ENCODE results near the gene RXRB.
"Not testable (repeated sequence)": the region's sequence is repeated elsewhere in the genome, so short reads cannot be mapped to it uniquely, and the experiment has no call there.

Gene RXRB

DNA sequence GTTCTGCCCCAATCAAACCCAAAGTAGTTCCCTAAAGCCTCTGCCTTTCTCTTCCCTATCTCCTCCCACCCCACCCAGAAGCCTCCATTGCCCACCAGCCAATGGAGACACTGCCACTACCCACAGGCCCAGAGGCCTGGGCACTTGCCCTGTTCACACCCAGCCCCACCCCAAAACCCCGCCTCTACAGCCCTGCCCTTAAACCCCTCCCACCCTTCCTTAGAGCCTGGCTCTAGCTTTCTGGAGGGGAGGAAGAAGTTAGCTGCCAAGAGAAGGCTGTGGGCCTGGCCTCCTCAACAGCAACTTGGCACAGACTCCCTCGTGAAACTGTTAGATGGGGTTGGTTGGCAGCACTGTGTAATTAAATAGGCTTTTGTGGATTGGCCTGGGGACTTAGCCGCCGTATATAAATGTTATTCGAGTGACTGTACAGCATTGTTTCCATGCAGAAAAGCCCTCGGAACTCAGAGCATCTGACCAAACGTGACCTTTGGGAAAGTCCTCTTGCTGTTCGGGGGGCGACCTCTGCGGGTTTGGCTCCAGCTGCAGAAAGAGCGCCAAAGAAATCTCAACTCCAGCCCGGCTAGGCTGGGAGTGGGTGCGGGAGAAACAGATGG lies 39.6 kb downstream of the RXRB start:
- H3K9ac ChIP-seq (ENCODE audit: low read length): no peak overlapping the region
- peak overlapping the region; percentile 49 for H3K4me3 ChIP-seq (ENCODE audit: low read length)
- no peaks in the 10 kb centered on the region for H3K9me3 ChIP-seq (ENCODE audit: control insufficient read depth, low read length)
- H3K27me3 ChIP-seq (ENCODE audit: control insufficient read depth, insufficient read depth, low read length): peaks cover 7% of the 10 kb centered on the region
- peaks cover 17% of the 10 kb centered on the region for H3K4me1 ChIP-seq (ENCODE audit: control insufficient read depth, insufficient read depth, low read length)
- no peaks in the 10 kb centered on the region for H3K36me3 ChIP-seq (ENCODE audit: control insufficient read depth, insufficient read depth, low read length)

DNA sequence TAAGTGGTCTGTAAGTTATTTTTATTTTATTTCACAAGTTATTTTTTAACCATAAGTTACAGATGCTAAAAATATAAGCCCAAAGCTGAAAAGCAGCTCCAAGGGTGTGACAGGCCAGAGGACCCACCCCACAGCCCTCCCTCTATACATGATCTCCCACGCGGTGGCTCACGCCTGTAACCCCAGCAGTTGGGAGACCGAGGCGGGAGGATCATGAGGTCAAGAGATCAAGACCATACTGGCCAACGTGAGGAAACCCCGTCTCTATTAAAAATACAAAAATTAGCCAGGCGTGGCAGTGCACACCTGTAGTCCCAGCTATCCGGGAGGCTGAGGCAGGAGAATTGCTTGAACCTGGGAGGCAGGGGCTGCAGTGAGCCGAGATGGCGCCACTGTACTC lies 40.4 kb downstream of the RXRB start:
- no peak overlapping the region for H3K4me3 ChIP-seq (ENCODE audit: low read length)
- no peaks in the 10 kb centered on the region for H3K9me3 ChIP-seq (ENCODE audit: control insufficient read depth, low read length)
- no peak overlapping the region for H3K9ac ChIP-seq (ENCODE audit: low read length)
- peaks cover 7% of the 10 kb centered on the region for H3K27me3 ChIP-seq (ENCODE audit: control insufficient read depth, insufficient read depth, low read length)
- H3K36me3 ChIP-seq (ENCODE audit: control insufficient read depth, insufficient read depth, low read length): no peaks in the 10 kb centered on the region
- peaks cover 17% of the 10 kb centered on the region for H3K4me1 ChIP-seq (ENCODE audit: control insufficient read depth, insufficient read depth, low read length)

DNA sequence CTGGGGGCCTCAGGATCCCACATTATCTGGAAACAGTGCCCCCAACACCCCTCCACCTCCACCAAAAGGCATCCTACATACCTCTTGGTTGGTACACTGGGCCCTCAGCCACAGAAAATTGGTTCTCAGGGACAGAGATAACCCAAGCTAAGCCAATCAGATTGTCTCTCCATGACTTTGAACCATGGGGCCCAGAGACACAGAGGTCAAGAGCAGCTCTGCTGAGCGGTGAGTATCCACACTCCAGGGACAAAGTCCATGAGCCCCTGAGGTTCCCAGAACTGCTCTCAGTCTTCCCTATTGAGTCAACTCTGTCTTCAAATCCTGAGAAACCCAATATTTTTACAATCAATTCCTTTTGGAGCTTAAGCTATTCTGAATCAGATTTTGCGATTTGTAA lies 43.5 kb downstream of the RXRB start:
- H3K9ac ChIP-seq (ENCODE audit: low read length): no peak overlapping the region
- H3K4me3 ChIP-seq (ENCODE audit: low read length): no peak overlapping the region
- H3K9me3 ChIP-seq (ENCODE audit: control insufficient read depth, low read length): no peaks in the 10 kb centered on the region
- H3K27me3 ChIP-seq (ENCODE audit: control insufficient read depth, insufficient read depth, low read length): peaks cover 2% of the 10 kb centered on the region
- peaks cover 14% of the 10 kb centered on the region for H3K4me1 ChIP-seq (ENCODE audit: control insufficient read depth, insufficient read depth, low read length)
- H3K36me3 ChIP-seq (ENCODE audit: control insufficient read depth, insufficient read depth, low read length): no peaks in the 10 kb centered on the region

DNA sequence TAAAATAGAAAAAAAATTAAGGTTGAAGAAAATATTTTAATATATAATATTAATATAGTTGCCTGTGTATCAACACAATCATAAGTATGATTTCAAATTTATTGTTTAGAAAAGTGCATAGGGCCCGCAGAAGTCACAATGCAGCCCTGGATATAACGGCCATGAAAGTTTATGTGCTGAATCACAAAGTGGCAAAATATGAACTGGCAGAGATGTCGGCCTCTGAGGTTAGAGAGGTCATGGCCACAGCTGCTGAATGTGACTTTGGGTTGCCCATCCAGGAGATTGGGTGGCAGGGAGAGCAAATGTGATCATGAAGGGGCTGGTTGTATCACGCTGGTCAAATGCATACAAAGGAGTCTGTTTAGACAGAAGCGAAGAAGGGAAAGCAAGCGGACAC lies 43.9 kb downstream of the RXRB start:
- no peaks in the 10 kb centered on the region for H3K9me3 ChIP-seq (ENCODE audit: control insufficient read depth, low read length)
- H3K9ac ChIP-seq (ENCODE audit: low read length): no peak overlapping the region
- H3K4me1 ChIP-seq (ENCODE audit: control insufficient read depth, insufficient read depth, low read length): peaks cover 10% of the 10 kb centered on the region

DNA sequence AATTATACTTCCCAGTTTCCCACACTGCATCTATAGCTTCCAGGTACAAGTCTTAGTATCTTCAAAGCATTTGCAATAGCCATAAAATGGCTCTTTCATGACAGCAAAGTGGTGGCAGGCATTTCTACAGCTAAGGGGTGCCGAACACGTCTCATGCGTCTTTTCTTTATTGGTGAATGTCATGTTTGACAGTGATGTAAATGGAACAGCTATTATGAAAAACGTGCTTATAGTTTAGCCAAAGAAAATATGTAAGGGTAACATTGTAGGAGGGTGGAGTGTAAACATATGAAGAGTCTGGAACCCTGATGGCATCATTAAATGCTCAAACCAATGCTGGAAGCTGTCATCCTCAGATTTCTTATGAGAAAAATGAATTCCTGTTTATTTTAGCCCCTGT lies 46.1 kb downstream of the RXRB start:
- Histone ChIP-seq H3K9ac (ENCODE audit: low read length) (no peak overlapping the region), H3K9me3 (ENCODE audit: control insufficient read depth, low read length) (no peaks in the 10 kb centered on the region)

More for the DNA sequence above, 43.9 kb downstream of the RXRB start:
- H3K4me3 ChIP-seq (ENCODE audit: low read length): no peak overlapping the region
- H3K27me3 ChIP-seq (ENCODE audit: control insufficient read depth, insufficient read depth, low read length): no peaks in the 10 kb centered on the region
- H3K36me3 ChIP-seq (ENCODE audit: control insufficient read depth, insufficient read depth, low read length): no peaks in the 10 kb centered on the region

DNA sequence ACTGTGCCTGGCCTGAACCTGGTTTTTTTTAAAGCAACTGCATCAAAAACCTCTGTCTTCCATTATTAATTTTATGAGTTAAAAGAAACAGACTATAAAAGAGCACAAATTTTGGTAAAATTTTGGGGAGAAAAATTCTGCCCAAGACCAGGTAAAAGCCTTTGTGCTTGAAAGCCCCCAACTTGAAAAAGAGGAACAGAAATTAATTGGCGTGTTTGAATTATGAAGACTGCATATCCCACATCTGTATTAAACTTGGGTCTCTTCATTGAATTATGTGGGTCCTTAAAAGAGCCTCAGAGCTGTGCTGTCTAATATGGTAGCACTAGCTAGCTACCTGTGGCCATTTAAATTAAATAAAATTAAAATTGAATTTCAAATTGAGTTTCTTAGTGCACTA lies 49.4 kb downstream of the RXRB start:
- Histone ChIP-seq H3K9me3 (ENCODE audit: control insufficient read depth, low read length) (no peaks in the 10 kb centered on the region), H3K4me3 (ENCODE audit: low read length) (no peak overlapping the region), H3K4me1 (ENCODE audit: control insufficient read depth, insufficient read depth, low read length) (no peaks in the 10 kb centered on the region), H3K27me3 (ENCODE audit: control insufficient read depth, insufficient read depth, low read length) (peaks cover 3% of the 10 kb centered on the region), H3K36me3 (ENCODE audit: control insufficient read depth, insufficient read depth, low read length) (no peaks in the 10 kb centered on the region), H3K9ac (ENCODE audit: low read length) (no peak overlapping the region)

More for the DNA sequence above, 46.1 kb downstream of the RXRB start:
- Histone ChIP-seq H3K27me3 (ENCODE audit: control insufficient read depth, insufficient read depth, low read length) (peaks cover 3% of the 10 kb centered on the region), H3K36me3 (ENCODE audit: control insufficient read depth, insufficient read depth, low read length) (no peaks in the 10 kb centered on the region), H3K4me3 (ENCODE audit: low read length) (no peak overlapping the region), H3K4me1 (ENCODE audit: control insufficient read depth, insufficient read depth, low read length) (no peaks in the 10 kb centered on the region)

DNA sequence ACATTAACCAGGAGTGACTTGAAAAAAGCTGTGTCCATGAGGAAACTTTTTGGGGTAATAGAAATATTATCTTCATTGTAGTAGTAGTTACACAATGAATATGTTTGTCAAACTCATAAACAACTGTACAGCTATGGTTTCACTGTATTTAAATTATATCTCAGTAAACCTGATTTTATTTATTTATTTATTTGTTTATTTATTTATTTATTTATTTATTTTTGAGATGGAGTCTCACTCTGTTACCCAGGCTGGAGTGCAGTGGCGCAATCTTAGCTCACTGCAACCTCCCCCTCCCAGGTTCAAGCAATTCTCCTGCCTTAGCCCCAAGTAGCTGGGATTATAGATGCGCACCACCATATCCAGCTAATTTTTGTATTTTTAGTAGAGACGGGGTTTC lies 49.9 kb downstream of the RXRB start:
- H3K36me3 ChIP-seq (ENCODE audit: control insufficient read depth, insufficient read depth, low read length); H3K4me3 ChIP-seq (ENCODE audit: low read length); H3K27me3 ChIP-seq (ENCODE audit: control insufficient read depth, insufficient read depth, low read length); H3K4me1 ChIP-seq (ENCODE audit: control insufficient read depth, insufficient read depth, low read length); H3K9me3 ChIP-seq (ENCODE audit: control insufficient read depth, low read length); H3K9ac ChIP-seq (ENCODE audit: low read length): not testable (repeated sequence)

DNA sequence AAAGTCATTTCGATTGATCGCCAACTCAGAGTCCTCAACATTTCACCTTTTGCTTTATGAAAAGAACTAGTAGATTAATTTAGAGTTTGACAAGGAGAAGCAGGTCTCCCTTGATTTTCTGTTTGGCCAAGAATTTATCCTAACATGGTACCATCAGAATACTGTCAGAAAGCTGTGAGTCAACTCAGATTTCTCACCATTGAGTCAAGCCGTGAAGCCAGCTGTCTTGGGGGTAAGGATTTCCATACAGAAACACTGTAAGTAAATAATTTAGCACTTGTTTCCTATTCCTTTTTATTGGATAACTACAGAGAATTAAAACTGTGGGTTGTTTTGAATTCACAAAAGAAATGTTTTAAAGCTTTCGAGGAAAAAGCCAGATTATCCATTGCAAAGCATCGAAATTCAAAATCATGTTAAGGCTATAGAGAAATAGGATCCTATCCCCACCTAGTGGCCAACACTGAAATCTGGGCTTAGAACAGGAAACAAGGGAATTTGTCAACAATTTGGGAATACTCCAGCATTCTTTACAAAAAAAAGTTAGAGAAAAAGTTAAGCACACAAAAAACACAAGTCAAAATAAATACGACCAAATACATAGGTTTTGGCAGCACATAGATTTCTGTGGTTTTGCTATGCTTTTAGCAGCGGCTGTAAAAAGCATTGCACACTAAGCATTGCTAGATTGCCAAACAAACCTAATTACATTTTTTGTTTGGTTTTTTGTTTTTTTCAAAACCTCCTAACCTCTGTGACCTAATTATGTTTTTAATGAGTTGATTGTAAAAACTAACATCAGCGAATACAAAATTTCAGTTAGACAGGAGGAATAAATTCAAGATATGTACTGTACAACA lies 52.4 kb downstream of the RXRB start:
- Histone ChIP-seq H3K9ac (ENCODE audit: low read length) (no peak overlapping the region), H3K4me3 (ENCODE audit: low read length) (no peak overlapping the region), H3K36me3 (ENCODE audit: control insufficient read depth, insufficient read depth, low read length) (no peaks in the 10 kb centered on the region)

DNA sequence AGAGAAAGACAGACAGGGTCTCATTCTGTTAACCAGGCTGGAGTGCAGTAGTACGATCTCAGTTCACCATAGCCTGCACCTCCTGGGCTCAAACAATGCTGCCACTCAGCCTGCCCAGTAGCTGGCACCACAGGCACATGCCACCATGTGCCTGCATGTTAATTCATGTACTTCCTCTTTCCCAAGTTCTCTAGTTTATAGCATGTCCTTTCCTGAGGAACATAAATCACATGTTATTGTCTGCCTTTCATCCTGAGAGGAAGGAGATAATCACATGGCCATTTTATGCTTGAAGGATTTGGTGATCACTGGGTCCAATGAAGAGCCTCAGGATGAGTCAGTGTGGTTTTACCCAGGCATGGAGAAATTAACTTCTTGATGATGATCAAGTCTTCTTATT lies 56.1 kb downstream of the RXRB start:
- H3K9ac ChIP-seq (ENCODE audit: low read length): no peak overlapping the region
- H3K36me3 ChIP-seq (ENCODE audit: control insufficient read depth, insufficient read depth, low read length): no peaks in the 10 kb centered on the region
- no peaks in the 10 kb centered on the region for H3K4me1 ChIP-seq (ENCODE audit: control insufficient read depth, insufficient read depth, low read length)
- H3K4me3 ChIP-seq (ENCODE audit: low read length): no peak overlapping the region
- peaks cover under 1% of the 10 kb centered on the region for H3K27me3 ChIP-seq (ENCODE audit: control insufficient read depth, insufficient read depth, low read length)
- no peaks in the 10 kb centered on the region for H3K9me3 ChIP-seq (ENCODE audit: control insufficient read depth, low read length)

More for the DNA sequence above, 52.4 kb downstream of the RXRB start:
- Histone ChIP-seq H3K9me3 (ENCODE audit: control insufficient read depth, low read length) (no peaks in the 10 kb centered on the region), H3K27me3 (ENCODE audit: control insufficient read depth, insufficient read depth, low read length) (peaks cover 3% of the 10 kb centered on the region), H3K4me1 (ENCODE audit: control insufficient read depth, insufficient read depth, low read length) (no peaks in the 10 kb centered on the region)

All from mucosa of stomach (tissue), 1 donor.